Stimulated activated CD4-positive, alpha-beta T cell treated with anti-CD3 and anti-CD28 coated beads, Interleukin-4, amount 100 ng/mL, for 24 hours (primary cell): Measurements from ENCODE around the gene POLG.

ENCODE experiments used
- DNase-seq: peaks from one replicate; pipeline ENCODE4 v3.0.0-alpha.2; 2020

The POLG gene

GRCh38 chr15:89325039-89325803 lies 9.4 kb downstream of the POLG start:
- no peak for DNase-seq

- no peak for DNase-seq
These were observed 10.8 kb downstream of the POLG start for GRCh38 chr15:89323825-89324224.

- DNase-seq, result no peak
These were observed 11.8 kb downstream of the POLG start for GRCh38 chr15:89322822-89323221.

- DNase-seq, result no peak
These were observed 12.9 kb downstream of the POLG start for GRCh38 chr15:89321521-89322410.

DNA sequence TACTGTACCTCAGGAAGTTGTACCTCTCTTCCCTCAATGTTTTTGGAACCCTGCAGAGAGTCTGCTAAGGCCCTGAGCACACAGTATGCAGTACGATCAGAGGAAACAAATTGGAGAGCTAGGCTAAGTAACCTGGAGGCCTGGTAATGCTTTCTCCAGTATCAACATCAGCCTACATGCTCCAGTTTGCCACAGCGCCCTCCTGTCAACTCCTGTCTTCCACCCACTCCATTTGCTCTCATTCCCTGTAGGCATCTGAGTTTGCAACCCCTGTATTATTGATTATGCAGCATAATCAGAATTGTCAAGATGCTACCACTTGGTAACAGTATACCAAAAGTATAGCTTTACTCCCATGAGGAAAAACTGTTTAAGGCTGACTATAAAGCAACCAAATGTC lies 14.4 kb downstream of the POLG start:
- DNase-seq, result no peak

DNA sequence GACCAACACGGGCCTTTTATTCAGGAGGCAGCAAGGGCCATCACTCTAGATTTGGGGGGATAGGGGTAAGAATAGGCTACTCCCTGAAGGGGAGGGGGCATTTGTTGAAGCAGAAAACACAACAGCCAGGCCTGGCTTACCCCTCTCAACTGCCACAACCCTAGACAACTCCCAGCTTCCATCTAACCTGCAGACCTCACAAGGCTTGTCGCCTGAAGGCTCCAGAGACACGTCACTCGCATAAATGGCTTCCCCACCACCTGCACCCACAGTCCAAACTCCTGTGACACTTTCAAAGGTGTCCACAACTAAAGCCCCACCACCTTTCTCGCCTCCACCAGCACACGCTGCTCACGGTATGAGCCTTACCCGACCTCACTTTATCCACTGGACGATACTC lies 14.9 kb downstream of the POLG start:
- DNase-seq, result no peak

GRCh38 chr15:89317186-89317720 lies 17.4 kb downstream of the POLG start:
- no peak for DNase-seq

DNA sequence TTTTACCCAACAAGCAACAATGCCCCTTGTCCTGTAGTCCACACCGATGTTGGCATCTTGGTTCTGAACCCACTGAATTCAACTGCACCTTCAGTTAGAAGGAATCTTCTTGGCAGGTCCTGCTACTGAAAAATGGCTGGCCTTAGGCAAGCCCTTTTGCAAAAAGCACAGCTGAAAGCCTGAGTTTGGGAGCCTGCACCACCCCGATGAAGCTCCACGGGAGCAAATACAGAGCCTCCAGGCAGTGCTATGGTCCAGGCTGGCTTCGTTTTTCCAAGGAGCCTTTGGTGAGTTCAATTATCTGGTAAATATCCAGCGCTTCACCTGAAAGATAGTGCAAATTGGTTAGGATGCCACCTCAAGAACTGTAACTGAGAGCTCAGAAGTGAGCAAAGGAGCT lies 18.1 kb downstream of the POLG start:
- no peak for DNase-seq

DNA sequence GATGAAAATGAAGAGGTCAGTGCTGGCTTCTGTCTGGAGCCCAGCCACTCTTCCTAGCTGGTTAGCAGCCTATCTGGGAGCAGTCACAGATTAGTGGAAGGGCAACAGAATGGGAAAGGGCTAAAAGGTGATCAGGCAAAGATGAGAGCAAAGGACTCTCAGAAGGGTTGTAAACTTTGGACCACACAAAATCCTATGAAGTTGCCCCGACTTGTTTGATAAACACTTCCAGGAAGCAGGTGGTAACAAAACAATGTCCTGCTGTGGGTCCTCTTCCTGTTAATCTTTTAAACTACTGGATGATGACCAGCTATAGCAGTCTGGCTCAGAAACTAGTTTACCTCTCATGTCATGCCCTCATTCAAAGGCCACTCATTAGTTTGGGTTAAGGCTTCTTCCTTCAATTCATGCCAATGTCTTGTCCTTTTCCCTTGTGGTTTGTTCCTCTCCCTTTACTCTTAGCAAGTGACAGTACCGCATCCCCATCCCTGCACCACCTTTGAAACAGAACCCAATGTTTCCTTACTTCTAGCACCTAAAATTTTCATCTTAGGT lies 19.2 kb downstream of the POLG start:
- no peak for DNase-seq

DNA sequence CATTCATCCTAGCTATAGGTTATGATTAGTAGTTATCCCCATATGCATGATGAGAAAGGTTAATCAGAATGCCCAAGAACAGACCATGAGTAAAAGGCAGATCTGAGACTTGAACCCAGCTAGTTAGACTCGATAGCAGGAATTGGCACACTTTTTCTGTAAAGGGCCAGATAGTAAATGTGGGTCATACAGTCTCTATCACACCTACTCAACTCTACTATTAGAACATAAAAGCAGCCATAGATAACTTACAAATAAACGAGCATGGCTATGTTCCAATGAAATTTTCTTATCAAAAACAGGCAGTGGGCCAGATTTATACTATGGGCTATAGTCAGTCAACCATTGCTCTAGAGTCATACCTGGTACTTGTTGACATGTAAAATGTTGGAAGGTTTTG lies 24.6 kb downstream of the POLG start:
- no peak for DNase-seq

DNA sequence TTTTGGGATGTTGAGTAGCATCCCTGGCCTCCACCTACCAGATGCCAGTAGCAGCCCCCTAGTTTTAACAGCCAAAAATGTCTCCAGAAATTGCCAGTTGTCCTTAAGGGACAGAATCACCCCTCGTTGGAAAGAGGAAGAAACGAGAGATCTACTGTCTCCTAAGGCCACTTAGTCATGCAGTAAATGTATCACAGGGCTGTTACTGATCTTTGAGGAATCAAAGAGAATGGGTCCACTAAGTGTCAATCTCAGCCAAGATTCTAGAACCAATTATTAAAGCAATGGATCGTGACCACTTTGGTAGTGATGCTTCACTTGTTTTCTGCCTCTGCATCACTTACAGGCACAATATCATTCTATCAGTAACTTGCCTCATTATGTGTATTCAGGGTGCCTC lies 26.4 kb downstream of the POLG start:
- no peak for DNase-seq

DNA sequence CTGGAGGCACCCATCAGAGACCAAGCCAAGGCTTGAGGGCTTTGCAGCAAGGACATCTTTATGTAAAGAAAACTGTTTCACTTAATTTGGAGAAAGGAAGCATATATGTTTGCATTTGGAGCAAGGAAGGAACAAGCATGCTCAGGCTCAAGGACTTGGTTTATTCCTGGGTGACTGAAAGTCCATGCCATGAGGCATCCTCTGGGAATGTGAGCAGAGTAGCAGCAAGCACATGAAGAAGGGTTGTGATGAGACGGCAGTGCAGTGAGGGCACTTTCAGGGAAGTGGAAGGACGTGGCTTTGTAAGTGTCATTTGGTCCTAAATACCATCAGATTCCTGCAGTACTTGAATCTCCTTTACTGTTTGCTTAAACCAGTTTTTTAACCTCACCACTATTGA lies 26.8 kb downstream of the POLG start:
- no peak for DNase-seq

DNA sequence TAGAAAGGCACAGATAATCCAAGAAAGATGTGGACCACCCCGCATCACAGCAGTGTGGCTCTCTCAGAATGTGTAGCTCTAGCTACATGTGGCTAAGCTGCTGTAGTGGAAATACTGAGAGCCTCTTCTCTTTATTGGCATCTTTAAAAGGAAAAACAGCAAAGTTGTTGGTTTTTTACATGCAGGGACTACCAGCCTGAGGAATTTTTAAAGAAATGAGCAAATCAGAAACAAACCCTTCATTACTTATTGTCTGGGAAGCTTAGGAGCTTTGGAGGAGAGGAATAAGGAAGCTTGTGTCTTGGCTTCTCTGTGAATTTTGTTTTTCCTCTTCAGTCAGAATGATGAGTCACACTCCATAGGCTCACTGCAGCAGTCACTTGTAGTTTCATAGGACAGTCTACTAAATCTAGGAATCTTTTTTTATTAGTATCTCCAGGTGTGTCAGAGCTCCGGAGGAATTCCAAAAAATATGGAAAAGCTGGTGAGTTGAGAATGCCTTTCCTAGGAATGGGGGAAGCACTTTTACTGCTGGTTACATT lies 27.5 kb downstream of the POLG start:
- DNase-seq, result no peak

DNA sequence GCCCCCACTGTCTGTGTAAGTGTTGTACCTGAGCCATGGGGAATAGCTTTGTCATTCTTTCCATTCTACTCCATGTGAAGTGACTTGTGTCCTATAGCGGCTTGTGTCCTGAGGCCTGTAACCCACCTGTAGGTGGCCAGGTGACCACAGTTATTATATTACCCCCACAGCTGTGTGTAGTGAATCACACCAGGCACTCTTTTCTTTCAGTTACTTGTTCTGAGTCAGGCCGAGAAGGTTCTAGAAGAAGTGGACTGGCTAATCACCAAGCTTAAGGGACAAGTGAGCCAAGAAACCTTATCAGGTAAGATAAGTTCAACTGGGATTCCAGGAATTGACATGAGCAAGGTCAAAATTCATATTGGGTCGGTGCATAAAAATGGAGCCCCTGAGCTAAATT lies 29.2 kb downstream of the POLG start:
- DNase-seq, result no peak

GRCh38 chr15:89303986-89304385 lies 30.6 kb downstream of the POLG start:
- DNase-seq, result no peak

- DNase-seq, result no peak
These were observed 33.1 kb downstream of the POLG start for GRCh38 chr15:89301304-89302089.

GRCh38 chr15:89299896-89300295 lies 34.7 kb downstream of the POLG start:
- DNase-seq, result no peak

DNA sequence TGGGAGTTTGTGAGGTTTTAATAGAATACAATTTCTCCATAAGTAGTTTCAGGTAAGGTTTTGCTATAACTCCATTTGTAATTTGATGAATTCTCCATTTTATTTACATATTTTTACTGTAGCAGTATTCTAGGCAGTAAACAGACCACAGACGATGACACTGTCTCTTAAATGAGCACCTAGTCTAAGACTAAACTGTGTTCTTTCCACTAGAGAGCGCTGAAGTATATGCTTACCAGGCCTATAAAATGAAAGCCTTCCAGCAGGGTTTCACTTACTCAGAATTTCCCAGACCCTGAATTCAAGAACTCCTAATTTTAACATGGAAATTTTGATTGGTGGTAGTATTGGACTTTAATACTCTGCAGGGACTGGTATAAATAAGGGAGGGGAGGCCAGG lies 41.6 kb downstream of the POLG start:
- no peak for DNase-seq

DNA sequence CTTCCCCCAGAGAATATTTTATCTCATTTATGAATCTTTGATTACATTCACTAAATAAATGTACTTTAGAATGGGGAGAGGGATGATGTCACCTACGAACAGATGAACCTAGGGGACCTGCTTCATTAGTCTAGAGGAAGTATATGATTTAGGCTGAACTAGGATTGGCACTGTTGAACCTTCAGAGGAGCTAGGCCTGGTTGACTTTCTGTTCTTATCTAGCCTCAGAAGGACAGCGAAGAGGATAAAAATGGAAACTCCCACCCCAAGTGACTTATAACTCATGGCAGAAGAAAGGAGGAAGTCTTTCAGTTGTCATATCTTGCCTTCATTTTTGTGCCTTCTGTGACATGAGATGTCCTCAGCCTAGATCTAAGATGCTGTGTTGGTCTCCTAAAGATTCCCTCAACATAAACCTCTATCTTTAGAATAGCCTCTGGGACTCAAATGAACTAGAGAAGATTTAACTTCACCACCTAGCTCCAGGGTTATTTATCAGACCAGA lies 42.6 kb downstream of the POLG start:
- DNase-seq, result no peak

- DNase-seq, result no peak
These were observed 51.4 kb downstream of the POLG start for GRCh38 chr15:89283201-89283600.

GRCh38 chr15:89282631-89283030 lies 52.0 kb downstream of the POLG start:
- DNase-seq, result no peak

DNA sequence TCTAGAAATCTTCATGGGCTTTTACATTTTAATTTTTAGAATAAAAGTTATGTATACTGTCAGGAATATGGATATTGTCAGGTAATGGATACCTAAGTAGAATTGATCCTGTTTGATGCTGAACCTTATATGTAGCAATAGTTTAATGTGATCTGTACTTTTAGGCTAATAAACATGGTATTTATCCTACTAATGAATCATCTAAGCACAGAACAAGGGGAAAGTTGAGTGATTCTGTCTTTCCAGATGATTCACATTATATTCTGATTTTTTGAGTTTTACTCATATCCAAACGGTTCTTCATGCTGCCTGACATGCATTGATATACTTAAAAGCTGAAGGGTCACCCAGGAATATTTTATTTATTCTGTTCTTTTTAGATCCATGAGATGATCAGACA lies 56.3 kb downstream of the POLG start:
- DNase-seq, result no peak
